HG02840 (cell line): ENCODE results near the gene LUZP2.

Experiments used
- ATAC-seq: cut with Tn5 transposase; IDR thresholded peaks from one replicate; pipeline ENCODE4 v1.9.1; 2021; ENCODE audit warnings: mild to moderate bottlenecking, moderate library complexity, moderate number of reproducible peaks; ENCODE audit not compliant: unreplicated experiment, low FRiP score

The LUZP2 gene

DNA sequence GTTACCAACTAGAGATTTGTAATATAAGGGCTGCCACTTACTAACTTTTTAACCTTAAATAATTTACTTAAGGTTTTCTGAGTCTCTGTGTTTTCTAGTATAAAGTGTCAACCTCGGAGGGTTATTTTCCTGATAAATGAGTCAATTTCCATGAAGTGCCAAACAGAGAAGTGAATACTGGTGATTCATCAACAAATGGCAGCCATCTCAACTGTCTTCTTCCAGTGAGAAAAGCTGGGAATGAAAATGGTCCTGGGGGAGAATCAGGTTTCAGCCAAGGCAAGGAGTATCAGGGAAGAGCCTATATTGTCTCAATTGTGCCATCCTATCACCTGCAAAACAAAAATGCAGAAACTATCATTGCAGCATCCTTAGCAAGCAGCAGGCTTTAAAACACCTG is 129.1 kb downstream of the LUZP2 start:
- no peak for ATAC-seq

DNA sequence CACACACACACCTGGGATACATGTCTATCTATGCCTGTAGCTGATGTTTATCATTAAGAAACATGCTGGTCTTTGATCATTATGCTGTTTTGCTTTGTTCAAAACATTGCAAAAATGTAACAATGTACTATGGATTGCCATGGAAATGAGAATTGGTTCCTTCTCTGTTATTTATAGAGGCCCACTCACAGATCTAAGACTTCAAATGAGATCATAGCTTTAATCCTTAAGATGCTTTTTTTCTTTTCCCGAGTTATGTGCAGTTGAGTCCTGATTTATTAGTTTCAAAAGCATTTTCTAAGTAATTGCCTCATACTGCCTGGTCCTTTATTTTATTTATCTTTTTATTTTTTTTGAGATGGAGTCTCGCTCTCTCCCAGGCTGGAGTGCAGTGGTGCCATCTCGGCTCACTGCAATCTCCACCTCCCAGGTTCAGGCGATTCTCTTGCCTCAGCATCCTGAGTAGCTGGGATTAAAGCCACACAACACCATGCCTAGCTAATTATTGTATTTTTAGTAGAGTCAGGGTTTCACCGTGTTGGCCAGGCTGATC is 131.4 kb downstream of the LUZP2 start:
- ATAC-seq, result no peak

DNA sequence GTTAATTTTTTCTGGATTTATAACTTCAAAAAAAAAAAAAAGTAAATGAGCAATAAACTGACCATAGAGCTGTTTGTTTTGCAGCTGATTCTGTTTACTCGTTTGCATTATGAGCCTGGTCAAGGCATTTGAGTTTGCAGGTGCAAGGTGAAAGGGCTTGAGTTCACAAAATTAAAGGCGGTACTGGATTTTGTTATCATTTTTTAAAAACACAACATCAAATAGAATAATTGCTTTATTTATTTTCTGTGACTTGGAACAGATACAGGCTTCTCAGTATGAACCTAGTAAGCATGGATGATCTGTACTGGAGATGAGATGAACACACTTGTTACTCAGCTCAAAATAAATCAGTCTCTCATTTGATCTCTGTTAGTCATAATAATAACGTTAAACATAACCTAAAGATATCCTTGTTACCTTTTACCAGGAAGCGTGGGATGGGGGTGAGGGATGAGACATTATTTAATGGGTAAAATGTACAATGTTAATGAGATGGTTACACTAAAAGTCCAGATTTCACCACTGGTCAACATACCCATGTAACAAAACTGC is 137.8 kb downstream of the LUZP2 start:
- ATAC-seq, result no peak

DNA sequence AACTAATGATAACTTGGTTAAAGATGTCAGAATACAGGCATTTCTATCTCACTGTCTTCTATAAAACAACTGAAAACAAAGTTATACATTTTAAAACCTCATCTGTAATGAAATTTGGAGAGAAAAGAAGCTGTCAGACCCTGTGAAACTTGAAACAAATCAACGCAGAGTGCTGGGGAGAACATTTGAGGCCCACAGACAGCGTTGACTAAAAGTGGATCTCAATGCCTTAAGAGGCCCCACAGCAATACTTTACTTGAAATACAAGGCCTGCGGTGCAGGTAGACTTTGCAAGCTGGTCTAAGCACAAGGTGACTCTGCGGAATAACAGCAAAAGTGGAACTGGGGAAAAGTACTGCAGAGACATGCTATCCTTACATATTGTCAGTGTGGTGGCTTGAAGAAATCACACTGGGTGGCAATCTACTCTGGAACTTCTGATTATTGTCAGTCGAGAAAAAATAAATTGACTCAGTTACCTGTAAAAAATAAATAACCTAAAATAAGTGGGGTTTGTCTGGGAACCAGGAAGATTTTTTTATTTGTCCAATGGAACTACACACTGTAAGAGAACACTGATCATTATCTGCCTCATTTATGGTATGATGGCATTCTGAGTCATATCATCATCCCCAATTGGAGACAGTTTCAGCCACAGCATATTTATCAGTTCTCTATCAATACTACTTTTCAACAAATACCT is 138.9 kb downstream of the LUZP2 start:
- no peak for ATAC-seq

DNA sequence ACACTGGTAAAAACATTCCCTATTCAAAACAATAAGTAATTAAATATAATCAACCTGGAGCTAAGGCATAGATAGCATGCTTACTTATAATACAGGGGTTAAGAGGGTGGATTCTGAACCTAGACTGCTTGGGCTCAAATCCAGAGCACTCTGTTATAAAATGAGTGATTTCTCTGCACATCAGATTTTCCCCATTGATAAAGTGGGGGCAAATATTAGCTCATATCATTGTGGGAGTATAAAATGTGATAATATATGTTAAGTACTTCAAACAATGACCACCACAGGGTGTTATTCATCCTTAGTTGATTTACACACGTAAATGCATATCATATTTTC is 139.4 kb downstream of the LUZP2 start:
- ATAC-seq, result no peak

DNA sequence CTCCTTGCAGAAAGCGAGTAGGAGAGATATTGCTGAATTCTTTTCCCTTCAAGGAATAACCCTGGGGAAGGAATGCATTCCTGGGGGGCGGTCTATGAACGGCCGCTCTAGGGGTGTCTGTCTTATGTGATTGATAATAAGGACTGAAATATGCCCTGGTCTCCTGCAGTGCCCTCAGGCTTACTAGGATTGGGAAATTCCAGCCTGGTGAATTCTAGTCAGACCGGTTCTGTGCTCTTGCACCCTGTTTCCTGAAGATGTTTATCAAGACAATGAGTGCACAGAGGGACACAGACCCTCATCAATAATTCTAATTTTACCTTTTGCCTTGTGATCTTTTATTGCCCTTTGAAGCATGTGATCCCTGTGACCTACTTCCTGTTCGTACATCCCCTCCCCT is 140.7 kb downstream of the LUZP2 start:
- no peak for ATAC-seq

DNA sequence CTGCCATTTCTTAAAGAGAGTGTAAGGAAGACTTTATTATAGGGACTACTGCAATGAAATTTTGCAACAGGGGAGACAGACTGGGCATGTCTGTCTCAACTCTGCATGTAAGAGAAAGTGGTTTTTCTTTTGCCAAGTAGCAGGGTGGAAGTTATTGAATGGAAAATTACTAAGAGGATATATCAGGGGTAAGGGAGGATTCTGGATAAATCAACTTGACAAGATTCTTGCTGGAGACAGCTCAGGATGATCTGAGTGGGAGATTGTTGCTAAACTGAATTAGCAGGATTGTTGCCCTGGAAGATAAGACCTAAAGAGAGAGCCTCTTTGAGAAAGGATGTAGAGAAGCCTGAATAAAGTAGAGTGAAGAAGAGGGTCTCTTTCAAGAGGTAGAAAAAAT is 145.8 kb downstream of the LUZP2 start:
- ATAC-seq, result no peak

DNA sequence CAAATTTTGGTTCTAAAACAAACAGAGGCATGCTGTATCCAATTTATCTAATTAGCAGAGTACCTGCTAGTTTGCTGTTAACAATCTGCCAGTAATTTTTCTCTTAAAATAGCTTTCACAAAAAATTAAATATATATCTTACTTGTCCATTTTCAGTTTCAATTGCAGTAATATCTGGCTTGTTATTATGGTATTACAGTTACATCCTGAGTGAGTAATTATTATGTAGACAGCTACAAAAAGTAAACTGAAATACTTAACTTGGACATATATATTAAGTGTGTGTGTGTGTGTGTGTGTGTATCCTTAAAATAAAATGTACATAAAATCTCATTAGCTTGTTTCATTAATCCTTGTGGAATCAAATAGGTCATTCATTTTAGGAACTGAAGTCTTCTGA is 148.7 kb downstream of the LUZP2 start:
- ATAC-seq, result no peak

DNA sequence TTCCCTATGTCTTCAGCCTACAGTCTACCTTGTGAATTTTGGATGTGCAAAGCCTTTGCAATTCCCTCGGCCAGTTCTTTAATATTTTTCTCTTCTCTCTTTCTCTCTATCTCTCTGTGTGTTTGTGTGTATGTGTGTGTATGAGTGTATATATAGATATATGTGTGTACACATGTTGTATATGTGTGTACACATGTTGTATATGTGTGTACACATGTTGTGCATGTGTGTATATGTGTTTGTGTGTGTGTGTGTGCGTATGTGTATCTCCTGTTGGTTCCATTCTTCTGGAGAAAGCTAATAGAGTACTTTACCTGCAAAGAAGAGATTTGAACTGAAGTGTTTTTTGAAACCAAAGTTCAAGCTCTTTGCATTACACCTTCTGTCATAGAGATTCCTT is 155.0 kb downstream of the LUZP2 start:
- no peak for ATAC-seq

DNA sequence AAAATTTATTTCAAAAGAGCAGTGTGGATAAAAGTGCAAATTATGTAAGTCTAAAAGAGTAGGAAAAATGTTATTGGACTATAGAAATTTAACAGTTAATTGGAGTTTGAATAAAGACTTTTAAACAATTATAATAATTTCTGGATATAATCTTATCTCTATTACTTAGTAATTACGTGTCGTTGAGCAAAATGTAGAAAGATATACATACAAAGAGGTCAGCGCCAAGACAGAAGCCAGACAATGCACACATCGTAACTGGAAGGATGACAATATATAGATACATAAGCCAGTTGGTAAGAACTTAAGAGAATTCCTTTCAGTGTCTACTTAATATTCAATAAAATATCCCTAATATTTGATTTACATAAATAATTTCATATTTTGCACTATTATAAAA is 157.0 kb downstream of the LUZP2 start:
- ATAC-seq, result no peak

DNA sequence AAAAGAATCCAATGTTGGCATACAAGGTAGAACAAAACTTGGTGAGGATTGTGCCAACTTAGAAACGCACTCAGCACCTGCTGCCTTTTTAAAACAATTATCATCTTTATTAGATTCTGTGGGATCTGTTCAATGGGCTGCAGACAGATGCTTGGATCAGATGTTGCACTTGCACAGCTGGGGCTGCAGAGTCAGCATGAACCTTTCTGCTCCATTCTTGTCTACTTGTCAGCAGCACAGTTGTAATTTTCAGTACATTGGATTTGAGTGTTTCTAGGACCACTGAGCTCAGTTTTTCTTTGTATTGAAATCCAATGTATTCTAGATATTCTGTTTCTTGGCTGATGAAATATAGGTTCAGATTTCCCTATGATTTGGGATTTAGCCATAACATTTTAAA is 164.5 kb downstream of the LUZP2 start:
- ATAC-seq, result no peak

DNA sequence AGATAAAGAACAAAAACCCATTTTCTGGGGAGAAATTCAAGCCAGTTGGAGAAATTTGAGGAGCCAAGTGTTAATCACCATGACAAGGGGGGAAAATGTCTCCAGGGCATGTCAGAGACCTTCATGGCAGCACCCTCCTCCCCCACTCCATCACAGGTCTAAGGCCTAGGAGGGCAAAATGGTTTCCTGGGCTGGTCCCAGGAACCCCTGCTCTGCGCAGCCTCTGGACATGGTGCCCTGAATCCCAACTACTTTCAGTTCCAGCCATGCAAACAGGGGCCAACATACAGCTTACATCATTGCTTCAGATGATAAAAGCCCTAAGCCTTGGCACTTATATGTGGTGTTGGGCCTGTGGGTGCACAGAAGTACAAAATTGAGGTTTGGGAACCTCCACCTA is 167.5 kb downstream of the LUZP2 start:
- ATAC-seq, result no peak

DNA sequence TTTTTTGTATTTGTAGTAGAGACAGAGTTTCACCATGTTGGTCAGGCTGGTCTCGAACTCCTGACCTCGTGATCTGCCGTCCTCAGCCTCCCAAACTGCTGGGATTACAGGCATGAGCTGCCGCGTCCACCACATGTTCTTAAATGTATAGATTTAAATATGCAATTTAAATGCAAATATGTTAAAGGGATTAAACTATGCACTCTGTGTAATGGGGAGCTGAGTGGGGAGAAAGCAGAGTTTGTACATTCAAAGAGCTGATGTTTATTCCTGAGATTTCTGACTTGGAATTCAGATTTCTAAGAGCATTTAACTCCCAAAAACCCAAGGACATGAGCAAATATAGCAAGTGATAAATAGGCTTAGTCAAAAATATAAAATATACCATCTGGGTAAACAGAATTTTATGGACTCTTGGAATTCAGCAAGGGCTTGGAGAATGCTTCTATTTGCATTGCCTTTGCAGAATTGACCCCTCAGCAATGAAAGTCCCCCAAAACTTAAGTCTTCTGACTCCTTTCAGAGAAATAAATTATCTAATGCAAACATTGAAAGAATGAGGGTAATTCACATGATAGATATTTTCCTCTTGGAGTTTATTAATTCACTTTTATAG is 170.6 kb downstream of the LUZP2 start:
- ATAC-seq, result no peak

DNA sequence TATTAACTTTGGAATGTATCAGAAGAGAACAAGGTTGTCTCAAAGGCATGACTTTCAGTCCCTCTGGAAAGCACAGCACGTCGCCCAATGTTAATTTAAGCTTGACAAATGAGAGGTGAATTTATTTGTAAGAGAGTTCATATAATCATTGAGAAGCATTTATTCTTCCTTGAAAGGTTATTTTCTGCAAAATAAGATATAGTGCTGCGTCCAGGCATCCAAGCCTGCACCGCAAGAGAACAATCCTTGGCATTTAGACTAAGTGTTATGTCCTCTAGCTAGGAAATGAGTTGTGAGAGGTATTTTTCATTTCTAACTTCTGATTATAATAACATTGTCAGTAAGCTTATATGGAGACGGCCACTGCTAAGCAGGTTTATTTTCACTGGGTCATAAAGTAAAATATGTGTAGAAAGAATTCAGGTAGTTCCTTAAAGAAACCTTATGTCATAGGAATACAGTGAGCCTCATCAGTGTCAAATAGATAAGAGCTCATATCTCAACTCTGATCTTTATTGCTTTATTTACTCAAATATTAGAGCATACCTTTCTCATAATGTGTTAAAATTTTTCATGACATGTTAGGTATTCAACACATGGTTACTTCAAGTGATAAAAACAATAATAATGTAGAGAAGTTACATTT is 182.0 kb downstream of the LUZP2 start:
- no peak for ATAC-seq

DNA sequence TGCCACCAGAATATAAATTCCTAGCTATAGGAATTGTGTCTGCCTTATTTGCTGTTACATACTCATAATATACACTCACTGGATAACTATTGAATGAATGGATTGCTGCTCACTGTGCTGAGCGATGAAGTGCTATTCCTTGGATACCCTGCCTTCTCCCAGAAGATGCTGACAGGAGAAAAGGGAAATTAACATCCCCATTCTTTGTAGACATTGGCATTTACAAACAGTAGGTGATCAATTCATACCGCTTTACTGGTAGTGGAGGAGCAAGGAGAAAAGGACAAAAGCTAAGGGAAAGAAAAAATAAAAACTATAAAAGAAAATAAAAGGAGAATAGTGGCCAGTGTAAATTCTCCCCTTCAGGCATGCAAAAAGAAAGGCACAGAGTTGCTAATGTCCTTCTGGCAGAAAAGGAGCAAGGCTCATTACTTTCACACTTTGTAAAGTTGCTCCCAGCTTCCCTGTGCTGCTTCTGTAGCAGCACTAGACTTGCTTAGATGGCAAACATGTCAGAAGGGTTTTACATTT is 183.0 kb downstream of the LUZP2 start:
- no peak for ATAC-seq

DNA sequence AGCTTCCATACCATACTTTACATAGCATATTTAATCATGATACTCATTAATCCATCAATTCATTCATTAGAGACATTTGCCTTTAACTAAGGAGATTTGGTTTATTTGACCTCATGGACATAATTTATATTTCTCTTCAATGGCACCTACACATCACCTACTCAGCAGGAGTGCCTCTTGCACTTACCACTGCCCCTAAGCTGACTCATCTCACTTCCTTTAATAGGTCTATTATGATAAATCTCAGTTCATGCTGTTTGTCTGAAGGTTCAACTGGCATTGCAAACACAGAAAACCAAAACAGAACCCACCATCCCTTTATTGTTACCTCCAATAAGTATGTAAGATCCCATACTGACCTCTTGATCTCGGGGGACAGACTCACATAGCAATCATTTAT is 186.7 kb downstream of the LUZP2 start:
- no peak for ATAC-seq

DNA sequence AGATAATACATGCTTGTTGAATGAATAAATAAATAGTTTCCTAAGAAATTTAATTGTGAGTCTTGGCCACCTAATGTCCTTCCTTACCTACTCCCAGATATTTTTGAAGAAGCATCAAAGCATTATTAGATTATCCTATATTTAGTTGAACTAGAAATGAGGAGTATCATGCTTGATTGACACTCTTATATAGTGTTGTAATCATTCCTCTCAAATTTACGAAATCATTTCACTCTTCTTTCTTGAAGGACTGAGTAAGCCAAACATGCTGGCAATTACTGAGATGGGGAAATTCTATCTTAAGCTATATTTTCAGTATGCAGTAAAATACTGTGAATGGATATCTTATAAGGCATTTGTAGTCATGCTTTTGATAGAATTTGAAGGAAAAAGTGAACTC is 189.0 kb downstream of the LUZP2 start:
- no peak for ATAC-seq

DNA sequence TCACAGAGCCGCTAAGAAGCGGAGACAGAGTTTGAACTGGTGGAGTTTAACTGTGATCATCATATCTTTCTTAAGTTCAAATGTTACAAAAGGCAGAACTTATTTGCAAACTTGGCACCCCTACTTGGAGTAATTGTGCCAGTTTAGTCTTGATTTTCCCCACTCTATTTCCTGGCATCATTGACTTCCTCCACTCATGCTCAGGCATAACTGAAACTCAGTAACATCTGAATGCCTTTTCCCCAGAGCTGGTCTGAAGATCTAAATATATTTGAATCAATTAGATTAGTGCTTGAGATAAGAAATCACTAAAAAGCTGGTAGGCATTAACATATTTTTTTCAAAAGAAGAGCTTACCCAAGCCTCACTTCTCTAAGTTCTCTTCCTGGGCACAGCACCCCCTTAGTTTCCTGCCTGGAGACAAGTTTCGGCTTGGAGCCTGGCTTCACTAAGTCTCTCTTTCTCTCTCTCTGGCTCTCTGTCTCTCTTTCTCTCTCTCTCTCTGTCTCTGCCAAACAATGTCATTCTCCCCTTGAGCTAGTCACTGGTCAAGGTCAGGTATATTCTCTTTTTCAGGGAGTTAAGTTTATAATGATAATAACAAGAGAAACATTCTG is 190.8 kb downstream of the LUZP2 start:
- no peak for ATAC-seq

DNA sequence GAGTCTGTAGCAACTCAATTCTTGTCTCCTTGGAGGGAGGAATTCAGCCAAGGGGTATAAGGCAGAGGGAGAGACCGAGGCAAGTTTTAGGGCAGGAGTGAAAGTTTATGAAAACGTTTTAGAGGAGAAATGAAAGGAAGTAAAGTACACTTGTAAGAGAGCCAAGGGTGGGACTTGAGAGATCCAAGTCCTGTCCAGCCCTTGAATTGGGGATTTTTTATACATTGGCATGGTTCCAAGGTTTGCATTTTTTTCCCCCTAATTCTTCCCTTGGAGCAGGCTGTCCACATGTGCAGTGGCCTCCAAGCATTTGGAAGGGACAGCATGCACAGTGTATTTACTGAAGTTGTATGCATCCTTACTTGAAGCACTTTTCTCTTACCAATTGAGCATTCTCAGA is 192.1 kb downstream of the LUZP2 start:
- ATAC-seq, result no peak

DNA sequence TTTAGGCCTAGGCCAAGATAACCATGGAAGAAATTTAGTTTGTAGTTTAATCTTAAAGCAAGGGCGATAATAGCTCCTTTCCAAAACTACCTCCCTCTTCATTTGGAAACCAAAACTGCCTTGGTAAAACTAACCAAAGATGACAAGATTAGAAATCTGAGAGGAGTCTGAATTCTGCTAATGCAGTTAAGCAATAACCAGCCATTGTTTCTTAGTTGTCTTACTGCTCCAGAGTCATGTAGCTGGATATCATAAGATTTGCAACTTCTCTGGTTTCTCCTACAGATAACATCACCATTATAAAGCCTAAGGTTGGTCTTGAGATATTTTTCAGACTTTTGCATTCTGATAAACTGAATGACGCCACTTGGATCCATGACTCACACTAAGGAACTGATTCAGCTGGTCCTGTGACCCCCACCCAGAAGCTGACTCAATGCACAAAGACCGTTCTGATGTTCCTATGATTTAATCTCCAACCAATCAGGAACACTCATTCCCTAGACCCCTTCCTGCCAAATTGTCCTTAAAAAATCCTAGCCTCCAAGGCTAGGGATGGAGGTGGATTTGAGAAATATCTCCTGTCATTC is 200.8 kb downstream of the LUZP2 start:
- ATAC-seq, result no peak

DNA sequence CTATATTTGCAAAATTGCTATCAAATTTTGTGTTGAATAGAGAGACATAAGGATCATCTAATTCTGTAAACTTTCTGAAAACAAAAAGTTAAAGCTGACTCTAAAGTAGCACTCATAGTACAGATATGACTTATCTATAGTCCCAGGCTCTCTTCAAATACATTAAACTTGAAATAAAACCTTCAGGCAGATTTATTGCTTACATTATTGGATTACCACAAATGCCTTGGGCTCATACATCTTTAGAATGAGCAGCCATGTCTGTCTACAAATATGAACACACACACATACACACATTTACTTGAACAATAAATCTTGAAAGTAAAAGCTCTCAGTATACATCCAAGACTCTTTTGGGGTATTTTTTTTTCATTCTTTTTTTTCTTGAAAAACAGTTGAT is 207.9 kb downstream of the LUZP2 start:
- no peak for ATAC-seq
